Sciatic nerve (tissue), 2 donors: Measurements from ENCODE around the gene DNAJC18. TPM values are rescaled to one million over a fixed set of nuclear protein-coding genes. Genes with fewer than 3 reads are reported as not detected.
"Not testable (repeated sequence)": the region's sequence is repeated elsewhere in the genome, so short reads cannot be mapped to it uniquely, and the experiment has no call there.

ENCODE experiments used
- ATAC-seq: fragments of 200-7000 bp; cut with Tn5 transposase; one replicate; pipeline ENCODE4 v1.9.1; 2020; ENCODE audit warnings: mild to moderate bottlenecking, moderate library complexity
- DNase-seq: peaks from one replicate; pipeline ENCODE4 v3.0.0-alpha.2; 2020; ENCODE audit warnings: low spot score
- intact Hi-C: fragments of 100-400 bp; cut with DNase I; formaldehyde crosslinking; loops from one replicate; pipeline ENCODE4 v1.14.2; 2022
- total RNA-seq: library from RNA; stranded (reverse); fragmentation: NEBNext Ultra II Directional; extraction: Animal tissue kit (Norgen Biotek cat#: 25700); gene quantifications from one replicate; pipeline ENCODE4 v1.2.1, GENCODE V29; 2021
- donor health status: DM: no; HTN: no; CAD: no.
- donor health status: DM: no; HTN: no; CAD: no.

Gene DNAJC18
- total RNA-seq, 1 donor from 2014 or later: 29.6 TPM

GRCh38 chr5:139443831-139444453, 4.6 kb upstream of the DNAJC18 start:
- ATAC-seq: no peak
- intact Hi-C loops: no loop called here
- DNase-seq: no peak

GRCh38 chr5:139440416-139440815, 1.1 kb upstream of the DNAJC18 start:
- ATAC-seq, intact Hi-C loops, DNase-seq: not testable (repeated sequence)

DNA sequence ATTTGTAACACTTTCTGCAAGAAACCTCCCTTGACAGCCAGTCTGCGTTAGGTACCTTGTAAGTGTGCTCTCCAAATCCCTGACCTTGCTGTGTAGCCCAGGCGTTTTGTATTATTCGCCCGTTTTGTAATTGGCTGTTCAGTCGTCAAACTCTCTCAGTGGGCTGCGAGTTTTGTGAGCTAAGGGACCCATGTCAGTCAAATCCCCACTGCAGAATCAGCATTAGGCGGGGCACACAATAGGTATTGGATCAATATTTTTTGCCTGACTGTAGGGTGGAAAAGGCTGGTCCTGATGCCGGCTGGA, 665 bp downstream of the DNAJC18 start:
- intact Hi-C loops: no loop called here
- ATAC-seq (no peak), DNase-seq (no peak)

DNA sequence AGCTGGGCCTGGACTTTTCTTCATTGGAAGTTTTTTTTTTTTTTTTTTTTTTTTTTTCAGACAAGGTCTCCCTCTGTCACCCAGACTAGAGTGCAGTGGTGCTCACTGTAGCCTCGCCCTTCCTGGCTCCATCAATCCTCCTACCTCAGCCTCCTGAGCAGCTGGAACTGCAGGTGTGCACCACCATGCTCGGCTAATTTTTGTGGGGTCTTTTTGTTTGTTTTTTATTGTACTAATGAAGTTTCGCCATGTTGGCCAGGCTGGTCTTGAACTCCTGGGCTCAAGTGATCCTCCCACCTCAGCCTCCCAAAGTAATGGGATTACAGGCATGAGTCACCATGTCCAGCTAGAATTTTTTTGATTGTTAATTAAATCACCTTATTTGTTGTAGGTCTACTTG, 3.6 kb downstream of the DNAJC18 start:
- intact Hi-C loops: no loop called here
- ATAC-seq: no peak
- no peak for DNase-seq

GRCh38 chr5:139431706-139432105, 7.6 kb downstream of the DNAJC18 start:
- no peak for ATAC-seq
- intact Hi-C loops: no loop called here

GRCh38 chr5:139430015-139430414, 9.3 kb downstream of the DNAJC18 start:
- no peak for ATAC-seq

More at GRCh38 chr5:139431706-139432105, 7.6 kb downstream of the DNAJC18 start:
- no peak for DNase-seq

DNA sequence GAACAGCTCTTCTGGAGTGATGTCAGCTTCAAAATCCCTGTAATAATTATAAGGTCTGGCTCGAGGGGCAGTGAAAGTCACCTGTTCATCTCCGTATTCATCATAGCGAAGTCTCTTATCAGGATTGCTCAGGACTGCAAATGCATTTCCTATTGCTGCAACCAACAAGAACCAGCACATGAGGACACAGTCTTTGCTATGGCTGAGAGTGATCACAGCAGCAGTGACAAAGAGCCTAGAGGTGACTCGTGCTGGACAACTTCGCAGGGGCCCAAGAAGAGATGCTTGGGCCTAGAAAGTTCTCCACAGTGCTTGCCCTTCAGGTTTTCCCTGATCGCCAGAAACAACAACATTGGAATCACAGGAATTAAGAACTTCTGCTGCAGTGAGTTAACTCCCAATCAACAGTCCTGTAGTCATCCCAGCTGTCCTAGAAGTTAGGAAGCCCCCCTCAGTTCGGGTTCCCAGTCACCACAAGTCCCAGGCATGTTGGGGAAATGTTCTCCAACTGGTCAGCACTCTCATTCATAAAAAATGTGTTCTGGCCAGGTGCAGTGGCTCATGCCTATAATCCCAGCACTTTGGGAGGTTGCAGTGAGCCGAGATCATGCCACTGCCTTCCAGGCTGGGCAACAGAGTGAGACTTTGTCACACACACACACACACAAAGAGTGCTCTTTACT, 13.0 kb downstream of the DNAJC18 start:
- intact Hi-C loops: loop anchor here (10.0 kb wide), 1 partner anchor 88 kb away; no protein-coding TSS in a partner anchor
- ATAC-seq (no peak), DNase-seq (no peak)

More at GRCh38 chr5:139430015-139430414, 9.3 kb downstream of the DNAJC18 start:
- DNase-seq: no peak
- intact Hi-C loops: no loop called here

GRCh38 chr5:139425497-139425896, 13.8 kb downstream of the DNAJC18 start:
- DNase-seq (no peak), ATAC-seq (no peak)
- intact Hi-C loops: loop anchor here (10.0 kb wide), 1 partner anchor 89 kb away; no protein-coding TSS in a partner anchor

DNA sequence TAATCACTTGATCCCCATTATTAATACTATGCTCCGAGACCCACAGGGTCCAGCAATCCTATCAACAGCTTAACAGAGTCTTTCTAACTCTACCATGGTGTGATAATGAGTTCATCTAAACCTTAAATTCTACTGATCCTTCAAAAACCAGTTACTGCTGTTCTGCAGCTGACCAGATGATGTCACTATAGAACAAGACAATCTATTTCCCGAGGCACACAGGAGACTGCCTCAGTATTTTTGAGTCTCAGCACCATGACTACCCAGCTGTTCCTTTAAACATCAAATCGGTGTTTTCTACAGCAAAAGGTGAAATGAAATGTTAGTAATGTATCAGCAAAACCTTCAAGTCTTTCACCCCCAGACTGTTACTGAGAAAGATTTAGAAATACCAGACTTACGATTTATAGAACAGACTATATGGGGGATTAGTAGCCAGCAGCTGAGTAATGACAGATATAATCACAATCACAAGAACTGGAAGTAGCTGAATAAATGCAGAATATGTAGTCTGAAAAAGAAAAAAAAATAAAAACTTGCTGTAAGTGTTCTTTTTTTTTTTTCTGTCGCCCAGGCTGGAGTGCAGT, 16.9 kb downstream of the DNAJC18 start:
- peak; percentile 85 for ATAC-seq
- no peak for DNase-seq
- intact Hi-C loops: loop anchor here (10.0 kb wide), 1 partner anchor 92 kb away; no protein-coding TSS in a partner anchor

DNA sequence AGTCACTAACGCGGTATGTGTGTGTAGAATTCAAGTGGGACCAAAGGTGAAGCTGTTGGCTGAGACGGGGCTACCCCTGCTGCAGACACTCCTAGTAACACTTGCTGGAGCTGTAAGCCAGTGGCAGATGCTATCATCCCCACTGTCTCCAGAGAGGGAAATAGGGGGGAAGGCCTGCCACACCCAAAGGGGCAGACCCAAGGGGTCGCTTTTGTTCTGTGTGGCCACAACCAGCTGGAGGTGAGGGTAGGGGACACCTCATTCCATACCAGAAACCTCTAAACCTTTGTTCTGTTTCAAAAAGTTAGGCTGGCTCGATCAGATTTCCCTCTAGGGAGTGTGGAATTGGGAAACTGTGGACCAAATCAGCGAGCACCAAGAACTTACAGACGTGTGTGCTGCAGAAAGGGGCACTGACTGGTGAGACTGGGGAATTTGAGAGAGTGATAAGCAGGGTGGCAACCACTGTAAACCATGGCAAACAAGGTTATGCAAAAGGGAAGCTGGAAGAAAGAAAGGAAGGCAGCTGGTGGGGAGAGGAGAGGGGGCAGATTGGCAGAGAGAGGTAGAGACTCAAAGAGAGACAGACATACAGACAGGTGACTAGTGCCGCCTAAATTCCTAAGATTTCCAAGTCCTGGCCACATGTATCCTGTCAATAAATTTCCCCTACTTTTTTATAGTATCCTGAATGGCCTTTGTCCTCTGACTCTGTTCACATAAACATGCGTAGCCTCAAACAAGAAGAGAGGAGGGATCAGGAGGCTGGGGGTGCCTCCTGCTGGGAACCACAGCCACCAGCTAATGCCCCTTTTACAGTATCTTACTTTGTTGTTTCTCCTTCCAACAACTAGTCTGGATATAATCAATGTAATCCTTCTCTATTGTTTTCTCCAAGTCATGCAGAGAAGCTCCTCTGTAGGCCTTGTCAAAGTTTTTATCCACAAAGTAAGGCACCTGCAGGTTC, 19.8 kb downstream of the DNAJC18 start:
- intact Hi-C loops: loop anchor here (10.0 kb wide), 1 partner anchor 95 kb away; no protein-coding TSS in a partner anchor
- no peak for ATAC-seq
- DNase-seq: no peak

GRCh38 chr5:139418793-139419192, 20.5 kb downstream of the DNAJC18 start:
- no peak for DNase-seq
- no peak for ATAC-seq
- intact Hi-C loops: no loop called here

- intact Hi-C loops: no loop called here
- ATAC-seq (peak; percentile 26), DNase-seq (no peak)
Observed at GRCh38 chr5:139417214-139417613, 22.1 kb downstream of the DNAJC18 start.

DNA sequence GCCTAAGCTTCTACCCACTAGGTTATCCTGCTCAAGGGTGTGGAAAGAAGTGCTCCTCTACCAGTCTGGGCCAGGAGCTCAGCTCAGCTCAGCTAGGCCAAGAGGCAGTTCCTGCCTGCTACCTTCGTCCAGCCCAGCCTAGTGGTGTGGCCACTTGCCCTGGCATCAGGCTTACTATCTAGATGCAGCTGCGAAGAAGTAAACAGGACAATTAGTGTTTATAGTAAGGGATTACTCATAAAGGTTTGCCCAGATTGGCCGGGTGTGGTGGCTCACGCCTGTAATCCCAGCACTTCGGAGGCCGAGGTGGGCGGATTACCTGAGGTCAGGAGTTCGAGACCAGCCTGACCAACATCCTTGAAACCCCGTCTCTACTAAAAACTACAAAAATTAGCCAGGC, 22.7 kb downstream of the DNAJC18 start:
- intact Hi-C loops: no loop called here
- DNase-seq (no peak), ATAC-seq (no peak)

DNA sequence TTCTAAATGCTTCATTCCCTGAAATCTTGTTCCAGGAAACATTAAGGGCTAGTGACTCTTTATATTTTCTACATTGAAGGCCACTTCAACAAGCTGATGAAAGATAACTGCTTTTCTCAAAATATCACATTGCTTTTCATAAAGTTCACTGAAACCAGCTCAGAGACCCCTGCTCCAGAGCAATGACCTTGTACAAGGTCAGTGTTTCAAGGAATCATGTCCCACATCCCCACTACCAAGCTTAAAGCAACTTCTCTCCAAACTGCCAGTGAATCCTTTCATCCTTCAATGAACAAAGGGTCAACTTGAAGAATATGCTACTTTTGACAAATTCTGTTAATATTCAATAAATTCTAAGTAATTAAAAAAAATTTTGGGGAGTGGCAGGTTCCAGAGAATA, 23.5 kb downstream of the DNAJC18 start:
- ATAC-seq: no peak
- intact Hi-C loops: no loop called here
- DNase-seq: no peak

DNA sequence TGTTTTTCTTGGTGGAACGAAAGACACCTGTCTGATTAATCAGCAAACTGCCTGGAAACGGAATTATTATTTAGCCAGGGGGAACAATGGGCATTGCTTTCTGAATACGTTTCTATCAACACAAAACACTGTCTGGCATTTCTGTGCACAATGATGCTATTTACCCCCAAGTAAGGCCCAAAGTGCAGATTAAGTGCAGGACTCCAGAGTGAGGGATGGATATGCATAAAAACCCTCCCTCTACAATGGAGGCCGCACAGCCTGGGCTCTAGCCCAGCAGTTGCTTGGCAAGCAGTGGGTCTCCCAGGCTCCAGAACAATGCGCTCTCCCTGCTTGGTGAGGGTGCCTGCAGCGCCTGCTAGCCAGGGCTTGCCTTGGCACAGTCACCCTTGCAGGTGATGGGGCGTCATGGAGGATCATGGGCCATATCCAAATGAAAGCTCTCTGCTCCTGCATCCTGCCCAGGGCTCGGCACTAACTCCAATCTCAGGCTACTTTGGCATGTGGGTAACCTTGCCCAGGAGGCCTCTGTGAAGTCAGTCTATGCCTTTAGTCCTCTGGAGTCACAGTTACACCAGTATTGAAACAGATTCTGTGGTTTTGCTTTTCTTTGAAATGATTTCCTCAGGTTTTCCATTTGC, 24.0 kb downstream of the DNAJC18 start:
- ATAC-seq: peak; percentile 40
- no peak for DNase-seq
- intact Hi-C loops: no loop called here

DNA sequence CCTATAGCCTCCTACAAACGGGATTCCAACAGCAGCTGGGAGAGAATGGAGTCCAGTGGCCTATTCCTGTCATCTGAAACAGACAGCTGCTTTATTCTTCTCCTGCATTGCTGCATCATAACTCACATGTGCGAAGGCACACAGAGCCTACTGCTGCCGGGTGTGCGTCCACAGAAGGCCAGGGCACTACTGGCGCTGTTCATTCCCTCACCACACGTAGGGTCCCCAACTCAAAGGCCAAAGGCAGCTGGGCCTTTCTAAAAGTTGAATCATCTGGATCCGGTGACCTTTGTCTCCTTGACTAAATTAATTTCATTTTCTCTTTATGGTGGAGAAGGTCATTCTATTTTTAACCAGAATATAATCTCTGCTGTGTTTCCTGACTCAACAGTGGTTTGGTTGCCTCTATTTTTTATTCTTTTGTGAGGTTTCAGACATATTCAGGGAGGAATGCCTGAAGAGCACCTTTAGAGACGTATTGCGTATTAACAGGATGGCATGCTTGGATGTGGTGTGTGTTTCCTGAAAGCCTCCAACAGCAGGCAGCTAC, 24.7 kb downstream of the DNAJC18 start:
- intact Hi-C loops: no loop called here
- DNase-seq (no peak), ATAC-seq (peak; percentile 46)

GRCh38 chr5:139413963-139414362, 25.4 kb downstream of the DNAJC18 start:
- intact Hi-C loops: no loop called here

DNA sequence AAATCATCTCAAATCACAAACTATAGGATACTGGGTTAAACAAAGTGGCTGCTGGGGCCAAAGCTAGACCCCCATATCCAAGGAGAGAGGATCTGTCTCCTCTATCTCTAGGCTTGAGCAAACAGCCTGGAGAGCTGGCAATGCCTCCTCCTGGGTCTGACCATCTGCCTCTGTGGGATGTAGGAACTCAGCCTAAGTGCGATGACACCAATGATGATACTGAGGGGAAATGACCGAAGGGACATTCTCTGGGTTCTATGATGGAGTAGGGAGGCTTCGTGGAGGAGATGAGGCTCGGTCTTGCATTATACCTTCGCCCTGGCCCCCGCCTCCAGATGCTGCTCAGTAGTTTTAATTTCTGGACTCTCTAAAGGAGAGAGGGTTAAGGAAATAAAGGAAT, 26.2 kb downstream of the DNAJC18 start:
- intact Hi-C loops: no loop called here
- ATAC-seq (no peak), DNase-seq (no peak)

More at GRCh38 chr5:139413963-139414362, 25.4 kb downstream of the DNAJC18 start:
- ATAC-seq (no peak), DNase-seq (no peak)
